ENCODE data around the gene FUT4. TPM values are rescaled to one million over a fixed set of nuclear protein-coding genes. Genes with fewer than 3 reads are reported as not detected.
A peak's percentile ranks its signal among the peaks of the same experiment; 100 is the strongest.
"Not testable (repeated sequence)": the region's sequence is repeated elsewhere in the genome, so short reads cannot be mapped to it uniquely, and the experiment has no call there.

FUT4 gene, protein sequence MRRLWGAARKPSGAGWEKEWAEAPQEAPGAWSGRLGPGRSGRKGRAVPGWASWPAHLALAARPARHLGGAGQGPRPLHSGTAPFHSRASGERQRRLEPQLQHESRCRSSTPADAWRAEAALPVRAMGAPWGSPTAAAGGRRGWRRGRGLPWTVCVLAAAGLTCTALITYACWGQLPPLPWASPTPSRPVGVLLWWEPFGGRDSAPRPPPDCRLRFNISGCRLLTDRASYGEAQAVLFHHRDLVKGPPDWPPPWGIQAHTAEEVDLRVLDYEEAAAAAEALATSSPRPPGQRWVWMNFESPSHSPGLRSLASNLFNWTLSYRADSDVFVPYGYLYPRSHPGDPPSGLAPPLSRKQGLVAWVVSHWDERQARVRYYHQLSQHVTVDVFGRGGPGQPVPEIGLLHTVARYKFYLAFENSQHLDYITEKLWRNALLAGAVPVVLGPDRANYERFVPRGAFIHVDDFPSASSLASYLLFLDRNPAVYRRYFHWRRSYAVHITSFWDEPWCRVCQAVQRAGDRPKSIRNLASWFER
- total RNA-seq = 12.3 and 13.4 TPM in 2 replicates

DNA sequence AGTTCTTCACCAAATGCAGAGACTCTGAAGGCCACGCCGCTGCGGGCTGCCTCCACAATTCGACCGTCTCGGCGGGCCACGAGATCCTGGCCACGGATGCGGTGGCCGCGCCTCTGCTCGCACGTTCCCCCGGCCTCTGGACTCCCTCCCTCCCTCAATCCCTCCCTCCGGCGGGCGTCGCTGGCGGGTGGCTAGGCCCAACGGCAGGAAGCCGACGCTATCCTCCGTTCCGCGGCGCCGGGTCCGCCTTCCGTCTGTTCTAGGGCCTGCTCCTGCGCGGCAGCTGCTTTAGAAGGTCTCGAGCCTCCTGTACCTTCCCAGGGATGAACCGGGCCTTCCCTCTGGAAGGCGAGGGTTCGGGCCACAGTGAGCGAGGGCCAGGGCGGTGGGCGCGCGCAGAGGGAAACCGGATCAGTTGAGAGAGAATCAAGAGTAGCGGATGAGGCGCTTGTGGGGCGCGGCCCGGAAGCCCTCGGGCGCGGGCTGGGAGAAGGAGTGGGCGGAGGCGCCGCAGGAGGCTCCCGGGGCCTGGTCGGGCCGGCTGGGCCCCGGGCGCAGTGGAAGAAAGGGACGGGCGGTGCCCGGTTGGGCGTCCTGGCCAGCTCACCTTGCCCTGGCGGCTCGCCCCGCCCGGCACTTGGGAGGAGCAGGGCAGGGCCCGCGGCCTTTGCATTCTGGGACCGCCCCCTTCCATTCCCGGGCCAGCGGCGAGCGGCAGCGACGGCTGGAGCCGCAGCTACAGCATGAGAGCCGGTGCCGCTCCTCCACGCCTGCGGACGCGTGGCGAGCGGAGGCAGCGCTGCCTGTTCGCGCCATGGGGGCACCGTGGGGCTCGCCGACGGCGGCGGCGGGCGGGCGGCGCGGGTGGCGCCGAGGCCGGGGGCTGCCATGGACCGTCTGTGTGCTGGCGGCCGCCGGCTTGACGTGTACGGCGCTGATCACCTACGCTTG is at the start of gene FUT4:
FUT4 (plus strand) TSS at position 227 of the 951 bp plus-strand sequence; CDS start at position 440, 213 bp downstream.
- peak; percentile 43 for DNase-seq (ENCODE audit: low read depth)
- H3K36me3 ChIP-seq (ENCODE audit: control insufficient read depth, insufficient read depth, low read length) = no peaks in the 10 kb centered on the region
- no peaks in the 10 kb centered on the region for H3K27me3 ChIP-seq (ENCODE audit: control insufficient read depth, insufficient read depth, low read length)
- peak within 1 kb of the TSS; percentile 58 for H3K4me3 ChIP-seq (ENCODE audit: low read depth, low read length)
- TF ChIP-seq, protein P1, sequence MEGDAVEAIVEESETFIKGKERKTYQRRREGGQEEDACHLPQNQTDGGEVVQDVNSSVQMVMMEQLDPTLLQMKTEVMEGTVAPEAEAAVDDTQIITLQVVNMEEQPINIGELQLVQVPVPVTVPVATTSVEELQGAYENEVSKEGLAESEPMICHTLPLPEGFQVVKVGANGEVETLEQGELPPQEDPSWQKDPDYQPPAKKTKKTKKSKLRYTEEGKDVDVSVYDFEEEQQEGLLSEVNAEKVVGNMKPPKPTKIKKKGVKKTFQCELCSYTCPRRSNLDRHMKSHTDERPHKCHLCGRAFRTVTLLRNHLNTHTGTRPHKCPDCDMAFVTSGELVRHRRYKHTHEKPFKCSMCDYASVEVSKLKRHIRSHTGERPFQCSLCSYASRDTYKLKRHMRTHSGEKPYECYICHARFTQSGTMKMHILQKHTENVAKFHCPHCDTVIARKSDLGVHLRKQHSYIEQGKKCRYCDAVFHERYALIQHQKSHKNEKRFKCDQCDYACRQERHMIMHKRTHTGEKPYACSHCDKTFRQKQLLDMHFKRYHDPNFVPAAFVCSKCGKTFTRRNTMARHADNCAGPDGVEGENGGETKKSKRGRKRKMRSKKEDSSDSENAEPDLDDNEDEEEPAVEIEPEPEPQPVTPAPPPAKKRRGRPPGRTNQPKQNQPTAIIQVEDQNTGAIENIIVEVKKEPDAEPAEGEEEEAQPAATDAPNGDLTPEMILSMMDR (IDR thresholded peaks at IDR 0.05; ENCODE audit: insufficient read depth, low read length, poor library complexity, severe bottlenecking) = no peak

DNA sequence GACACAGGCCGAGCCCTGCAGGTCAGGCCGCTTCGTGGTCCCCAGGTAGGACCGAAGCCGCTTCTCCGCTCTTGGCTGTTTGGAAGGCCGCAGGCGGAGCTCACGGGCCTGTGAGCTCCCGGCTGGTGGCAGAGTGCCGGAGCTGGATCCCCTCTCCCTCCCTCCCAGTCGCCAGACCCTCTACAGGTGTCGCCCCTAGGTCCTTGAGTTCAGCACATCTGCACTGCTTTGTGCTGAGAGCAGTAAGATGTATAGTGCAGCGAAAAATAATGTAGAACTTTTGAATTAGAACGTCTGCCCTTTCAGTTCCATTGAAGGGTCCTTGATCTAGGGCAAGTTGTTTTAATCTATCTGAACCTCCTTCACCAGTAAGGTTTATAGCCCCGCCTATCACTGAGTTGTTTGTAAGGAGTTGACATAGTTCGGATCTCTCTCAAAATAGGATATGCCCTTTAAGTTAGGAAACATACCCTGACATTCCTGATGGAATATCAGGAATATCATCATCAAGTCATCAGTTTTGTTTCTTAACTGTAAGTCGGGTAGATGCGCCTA is 49.5 kb upstream of the FUT4 start:
- H3K36me3 ChIP-seq (ENCODE audit: control insufficient read depth, insufficient read depth, low read length) = no peaks in the 10 kb centered on the region
- TF ChIP-seq, protein P1 (IDR thresholded peaks at IDR 0.05; ENCODE audit: insufficient read depth, low read length, poor library complexity, severe bottlenecking) = no peak
- no peak for DNase-seq (ENCODE audit: low read depth)
- no peaks in the 10 kb centered on the region for H3K27me3 ChIP-seq (ENCODE audit: control insufficient read depth, insufficient read depth, low read length)
- peak overlapping the region; percentile 73 for H3K4me3 ChIP-seq (ENCODE audit: low read depth, low read length)

DNA sequence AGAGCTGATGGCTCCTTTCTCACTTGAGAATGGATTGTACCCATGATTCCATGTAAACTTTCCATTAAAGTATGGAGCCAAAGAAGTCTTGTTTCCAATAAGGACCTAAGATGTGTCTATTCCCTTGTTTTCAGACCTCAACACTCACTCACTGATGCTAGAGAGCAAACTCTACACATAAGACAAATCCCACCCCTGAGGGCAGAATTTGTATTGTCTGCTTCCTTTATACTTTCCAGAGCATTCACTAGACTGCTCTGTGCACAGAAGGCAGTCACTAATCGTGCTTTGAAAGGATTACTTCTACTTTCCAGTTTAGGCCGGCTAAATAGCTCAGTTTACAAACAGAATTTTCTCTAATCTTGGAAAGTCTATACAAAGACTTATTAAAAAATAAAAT is 43.5 kb upstream of the FUT4 start:
- TF ChIP-seq, protein P1 (IDR thresholded peaks at IDR 0.05; ENCODE audit: insufficient read depth, low read length, poor library complexity, severe bottlenecking) = no peak

DNA sequence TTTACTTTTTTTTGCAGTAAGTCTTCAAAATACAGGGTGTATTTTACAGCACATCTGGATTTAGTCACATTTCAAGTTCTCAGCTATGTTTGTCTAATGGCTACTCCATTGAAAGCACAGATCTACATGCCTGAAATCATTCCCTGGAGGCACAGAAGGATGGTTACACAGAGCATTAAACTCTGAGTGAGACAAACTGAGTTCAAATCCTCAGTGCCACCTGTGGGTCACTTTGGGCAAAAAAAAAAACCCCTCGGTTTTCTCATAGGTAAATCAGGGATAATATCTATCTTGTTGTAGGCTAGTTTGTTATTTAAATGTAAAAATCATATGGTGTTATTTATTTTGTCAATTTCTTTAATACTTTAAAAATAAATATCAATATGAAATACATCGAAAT is 42.2 kb upstream of the FUT4 start:
- Histone ChIP-seq H3K4me3 (ENCODE audit: low read depth, low read length) (no peak overlapping the region), H3K27me3 (ENCODE audit: control insufficient read depth, insufficient read depth, low read length) (no peaks in the 10 kb centered on the region), H3K36me3 (ENCODE audit: control insufficient read depth, insufficient read depth, low read length) (no peaks in the 10 kb centered on the region)
- TF ChIP-seq, protein P1 (IDR thresholded peaks at IDR 0.05; ENCODE audit: insufficient read depth, low read length, poor library complexity, severe bottlenecking) = no peak
- DNase-seq (ENCODE audit: low read depth) = no peak

More for the DNA sequence above, 43.5 kb upstream of the FUT4 start:
- Histone ChIP-seq H3K27me3 (ENCODE audit: control insufficient read depth, insufficient read depth, low read length) (no peaks in the 10 kb centered on the region), H3K4me3 (ENCODE audit: low read depth, low read length) (no peak overlapping the region), H3K36me3 (ENCODE audit: control insufficient read depth, insufficient read depth, low read length) (no peaks in the 10 kb centered on the region)
- DNase-seq (ENCODE audit: low read depth) = no peak

DNA sequence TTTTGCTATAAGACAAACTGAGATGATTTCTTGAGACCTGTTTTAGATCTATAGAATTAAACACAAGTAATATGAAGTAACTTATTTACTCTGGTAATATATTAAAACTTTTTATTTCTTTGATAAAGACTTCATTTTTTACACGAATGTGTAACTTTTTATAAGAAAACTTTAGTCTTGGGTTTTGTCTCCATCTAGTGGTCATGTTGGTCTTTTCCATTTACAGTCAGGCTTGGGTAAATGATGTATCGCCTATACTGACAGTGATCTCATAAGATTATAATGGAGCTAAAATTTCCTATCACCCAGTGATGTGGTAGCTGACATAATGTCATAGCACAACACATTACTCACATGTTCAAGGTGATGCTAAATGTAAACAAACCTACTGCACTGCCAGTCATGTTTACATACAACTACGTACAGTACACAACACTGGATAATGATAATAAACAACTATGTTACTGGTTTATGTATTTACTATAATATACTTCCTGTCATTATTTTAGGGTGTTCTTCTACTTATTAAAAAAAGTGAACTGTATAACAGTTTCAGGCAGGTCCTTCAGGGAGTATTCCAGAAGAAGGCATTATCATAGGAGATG is 38.9 kb upstream of the FUT4 start:
- no peaks in the 10 kb centered on the region for H3K27me3 ChIP-seq (ENCODE audit: control insufficient read depth, insufficient read depth, low read length)
- H3K4me3 ChIP-seq (ENCODE audit: low read depth, low read length) = no peak overlapping the region
- H3K36me3 ChIP-seq (ENCODE audit: control insufficient read depth, insufficient read depth, low read length) = no peaks in the 10 kb centered on the region
- TF ChIP-seq, protein P1 (IDR thresholded peaks at IDR 0.05; ENCODE audit: insufficient read depth, low read length, poor library complexity, severe bottlenecking) = peak; percentile 45
- DNase-seq (ENCODE audit: low read depth) = no peak

DNA sequence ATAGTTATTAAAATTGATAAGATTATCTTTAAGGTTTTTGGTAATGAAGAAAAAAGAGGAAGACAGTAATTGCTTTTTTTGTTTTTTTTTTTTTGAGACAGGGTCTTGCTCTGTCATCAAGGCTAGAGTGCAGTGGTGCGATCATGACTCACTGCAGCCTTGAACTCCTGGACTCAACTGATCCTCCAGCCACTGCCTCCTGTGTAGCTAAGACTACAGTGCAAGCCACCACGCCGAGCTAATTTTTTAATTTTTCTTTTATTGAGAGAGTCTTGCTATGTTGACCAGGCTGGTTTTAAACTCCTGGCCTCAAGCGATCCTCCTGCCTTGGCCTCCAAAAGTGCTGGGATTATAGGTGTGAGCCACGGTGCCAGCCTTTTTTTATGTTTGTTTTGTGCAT is 37.2 kb upstream of the FUT4 start:
- H3K36me3 ChIP-seq (ENCODE audit: control insufficient read depth, insufficient read depth, low read length); H3K4me3 ChIP-seq (ENCODE audit: low read depth, low read length); H3K27me3 ChIP-seq (ENCODE audit: control insufficient read depth, insufficient read depth, low read length); DNase-seq (ENCODE audit: low read depth): not testable (repeated sequence)
